GM19467 (cell line): ENCODE results near the gene OR51V1.
A peak's percentile ranks its signal among the peaks of the same experiment; 100 is the strongest.

Experiments used
- ATAC-seq: cut with Tn5 transposase; IDR thresholded peaks from one replicate; pipeline ENCODE4 v1.9.1; 2021; ENCODE audit warnings: mild to moderate bottlenecking, moderate library complexity; ENCODE audit not compliant: unreplicated experiment

OR51V1 gene

DNA sequence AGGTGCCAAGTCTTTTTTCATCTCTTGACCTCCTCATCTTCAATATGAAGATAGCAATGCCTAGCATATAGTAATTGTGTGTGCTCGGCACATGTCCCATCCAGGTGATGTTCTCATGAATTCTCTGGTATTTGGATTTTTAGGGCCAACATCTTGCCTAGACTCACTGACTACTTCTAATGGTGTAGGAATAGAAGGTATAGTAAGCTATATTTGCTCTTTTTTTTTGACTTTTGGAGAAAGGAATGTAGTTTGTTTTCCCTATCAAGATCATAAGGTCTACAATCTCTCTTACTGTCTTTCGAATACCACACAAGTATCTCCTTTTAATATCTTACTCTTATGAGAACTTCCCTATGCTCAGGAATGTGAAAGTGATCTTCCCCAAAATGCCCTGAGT, 30.6 kb upstream of the OR51V1 start:
- no peak for ATAC-seq

DNA sequence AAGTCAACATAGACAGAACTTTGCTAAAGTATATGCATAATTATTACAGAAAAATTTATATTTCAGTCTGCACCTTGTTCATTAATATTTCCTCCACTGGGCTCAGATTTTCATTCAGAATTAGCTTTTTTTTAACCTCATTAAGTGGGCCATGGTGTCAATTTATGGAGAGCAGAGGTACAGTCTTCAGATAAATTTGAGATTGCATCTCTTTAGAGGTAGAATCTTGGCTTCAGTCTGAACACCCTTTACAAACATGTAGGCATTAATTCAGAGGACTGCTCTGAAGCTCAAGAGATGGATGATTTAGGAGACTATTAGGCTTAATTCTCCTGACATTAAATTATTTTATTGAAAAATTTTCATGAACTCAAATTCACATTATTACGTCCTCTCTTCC, 29.8 kb upstream of the OR51V1 start:
- ATAC-seq: no peak

DNA sequence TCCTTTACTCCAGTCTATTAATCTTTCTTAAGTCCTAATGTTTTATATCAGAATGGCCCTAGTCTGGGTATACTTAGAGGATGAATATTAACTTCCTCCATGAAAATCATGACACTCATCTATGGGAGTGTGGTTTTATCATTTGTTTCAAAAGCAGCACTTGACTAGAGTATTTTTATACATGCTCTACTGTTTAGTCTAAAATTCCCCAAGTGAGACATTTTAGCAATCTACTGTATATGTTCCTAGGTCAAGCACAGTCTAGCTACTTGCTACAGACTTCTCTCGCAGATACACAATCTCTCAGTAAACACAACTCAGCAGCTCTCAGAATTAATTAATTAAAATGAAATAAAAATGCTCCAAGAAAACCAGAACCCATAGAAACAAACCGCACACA, 29.3 kb upstream of the OR51V1 start:
- ATAC-seq: no peak

DNA sequence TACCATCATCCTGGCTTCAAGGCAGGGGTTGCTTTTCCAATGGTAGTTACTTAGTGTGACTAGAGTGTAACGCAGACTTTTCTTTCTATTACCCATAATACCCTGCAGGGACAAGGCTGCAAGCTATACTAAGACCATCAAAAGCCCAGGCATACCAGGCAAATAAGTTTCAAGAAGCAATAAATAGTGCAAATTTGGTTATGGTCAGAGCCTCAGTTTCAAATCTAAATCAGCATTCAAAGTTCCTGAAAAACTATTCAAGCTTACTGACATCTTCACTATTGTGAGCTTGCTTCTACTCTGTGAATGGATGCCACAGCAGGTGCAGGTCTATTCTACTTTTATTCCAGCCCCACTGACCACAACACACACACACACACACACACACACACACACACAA, 28.9 kb upstream of the OR51V1 start:
- ATAC-seq: no peak

DNA sequence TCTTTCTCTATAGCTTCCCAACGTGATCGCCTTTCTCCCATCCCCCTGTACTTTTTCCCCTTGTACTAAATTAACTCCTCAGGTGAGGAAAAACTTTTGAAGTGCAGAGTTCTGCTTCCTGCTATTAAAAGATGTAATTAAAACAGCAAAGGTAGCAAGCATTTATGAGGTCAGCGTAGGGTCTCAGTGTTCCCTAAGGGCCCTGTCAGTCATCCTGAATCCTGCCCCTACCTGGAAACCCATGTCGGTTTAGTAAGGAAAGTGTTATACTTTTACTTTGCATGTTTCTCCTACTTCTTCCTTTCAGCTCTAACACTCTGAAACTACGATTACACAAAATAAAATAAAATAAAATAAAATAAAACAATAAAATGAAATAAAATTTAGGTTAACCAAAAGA, 27.6 kb upstream of the OR51V1 start:
- no peak for ATAC-seq

DNA sequence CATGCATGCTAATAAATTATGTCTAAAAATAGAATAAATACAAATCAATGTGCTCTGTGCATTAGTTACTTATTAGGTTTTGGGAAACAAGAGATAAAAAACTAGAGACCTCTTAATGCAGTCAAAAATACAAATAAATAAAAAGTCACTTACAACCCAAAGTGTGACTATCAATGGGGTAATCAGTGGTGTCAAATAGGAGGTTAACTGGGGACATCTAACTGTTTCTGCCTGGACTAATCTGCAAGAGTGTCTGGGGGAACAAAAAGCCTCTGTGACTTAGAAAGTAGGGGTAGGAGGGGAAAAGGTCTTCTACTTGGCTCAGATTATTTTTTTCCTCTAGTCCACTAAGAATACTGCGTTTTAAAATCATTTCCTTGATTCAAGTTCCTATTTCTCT, 27.2 kb upstream of the OR51V1 start:
- no peak for ATAC-seq

DNA sequence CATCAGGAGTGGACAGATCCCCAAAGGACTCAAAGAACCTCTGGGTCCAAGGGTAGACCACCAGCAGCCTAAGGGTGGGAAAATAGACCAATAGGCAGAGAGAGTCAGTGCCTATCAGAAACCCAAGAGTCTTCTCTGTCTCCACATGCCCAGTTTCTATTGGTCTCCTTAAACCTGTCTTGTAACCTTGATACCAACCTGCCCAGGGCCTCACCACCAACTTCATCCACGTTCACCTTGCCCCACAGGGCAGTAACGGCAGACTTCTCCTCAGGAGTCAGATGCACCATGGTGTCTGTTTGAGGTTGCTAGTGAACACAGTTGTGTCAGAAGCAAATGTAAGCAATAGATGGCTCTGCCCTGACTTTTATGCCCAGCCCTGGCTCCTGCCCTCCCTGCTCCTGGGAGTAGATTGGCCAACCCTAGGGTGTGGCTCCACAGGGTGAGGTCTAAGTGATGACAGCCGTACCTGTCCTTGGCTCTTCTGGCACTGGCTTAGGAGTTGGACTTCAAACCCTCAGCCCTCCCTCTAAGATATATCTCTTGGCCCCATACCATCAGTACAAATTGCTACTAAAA, 26.3 kb upstream of the OR51V1 start, which contains the start of gene HBB:
HBB (minus strand) TSS at position 340 of the 579 bp plus-strand sequence; CDS start at position 290, 50 bp downstream.
- no peak for ATAC-seq

DNA sequence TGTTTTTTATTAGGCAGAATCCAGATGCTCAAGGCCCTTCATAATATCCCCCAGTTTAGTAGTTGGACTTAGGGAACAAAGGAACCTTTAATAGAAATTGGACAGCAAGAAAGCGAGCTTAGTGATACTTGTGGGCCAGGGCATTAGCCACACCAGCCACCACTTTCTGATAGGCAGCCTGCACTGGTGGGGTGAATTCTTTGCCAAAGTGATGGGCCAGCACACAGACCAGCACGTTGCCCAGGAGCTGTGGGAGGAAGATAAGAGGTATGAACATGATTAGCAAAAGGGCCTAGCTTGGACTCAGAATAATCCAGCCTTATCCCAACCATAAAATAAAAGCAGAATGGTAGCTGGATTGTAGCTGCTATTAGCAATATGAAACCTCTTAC, 25.0 kb upstream of the OR51V1 start:
- ATAC-seq: no peak

DNA sequence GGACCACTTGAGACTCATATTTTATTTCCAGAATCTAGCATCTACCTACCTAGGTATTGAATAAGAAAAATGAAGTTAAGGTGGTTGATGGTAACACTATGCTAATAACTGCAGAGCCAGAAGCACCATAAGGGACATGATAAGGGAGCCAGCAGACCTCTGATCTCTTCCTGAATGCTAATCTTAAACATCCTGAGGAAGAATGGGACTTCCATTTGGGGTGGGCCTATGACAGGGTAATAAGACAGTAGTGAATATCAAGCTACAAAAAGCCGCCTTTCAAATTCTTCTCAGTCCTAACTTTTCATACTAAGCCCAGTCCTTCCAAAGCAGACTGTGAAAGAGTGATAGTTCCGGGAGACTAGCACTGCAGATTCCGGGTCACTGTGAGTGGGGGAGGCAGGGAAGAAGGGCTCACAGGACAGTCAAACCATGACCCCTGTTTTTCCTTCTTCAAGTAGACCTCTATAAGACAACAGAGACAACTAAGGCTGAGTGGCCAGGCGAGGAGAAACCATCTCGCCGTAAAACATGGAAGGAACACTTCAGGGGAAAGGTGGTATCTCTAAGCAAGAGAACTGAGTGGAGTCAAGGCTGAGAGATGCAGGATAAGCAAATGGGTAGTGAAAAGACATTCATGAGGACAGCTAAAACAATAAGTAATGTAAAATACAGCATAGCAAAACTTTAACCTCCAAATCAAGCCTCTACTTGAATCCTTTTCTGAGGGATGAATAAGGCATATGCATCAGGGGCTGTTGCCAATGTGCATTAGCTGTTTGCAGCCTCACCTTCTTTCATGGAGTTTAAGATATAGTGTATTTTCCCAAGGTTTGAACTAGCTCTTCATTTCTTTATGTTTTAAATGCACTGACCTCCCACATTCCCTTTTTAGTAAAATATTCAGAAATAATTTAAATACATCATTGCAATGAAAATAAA, 24.3 kb upstream of the OR51V1 start:
- no peak for ATAC-seq

DNA sequence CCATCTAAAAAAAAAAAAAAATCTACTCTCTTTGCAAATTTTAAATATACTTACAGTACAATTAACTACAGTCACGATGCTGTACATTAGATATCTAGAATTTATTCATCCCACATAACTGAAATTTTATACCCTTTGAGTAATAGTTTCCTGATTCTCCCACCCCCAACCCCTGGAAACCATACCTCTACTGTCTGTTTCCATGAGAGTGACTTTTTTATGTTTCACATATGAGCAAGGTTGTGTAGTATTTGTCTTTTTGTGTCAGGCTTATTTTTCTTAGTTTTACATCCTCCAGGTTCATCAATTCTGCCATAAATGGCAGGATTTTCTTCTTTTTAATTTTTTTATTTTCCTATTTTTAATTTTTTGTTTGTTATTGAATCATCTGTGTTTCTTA, 23.2 kb upstream of the OR51V1 start:
- ATAC-seq: no peak

DNA sequence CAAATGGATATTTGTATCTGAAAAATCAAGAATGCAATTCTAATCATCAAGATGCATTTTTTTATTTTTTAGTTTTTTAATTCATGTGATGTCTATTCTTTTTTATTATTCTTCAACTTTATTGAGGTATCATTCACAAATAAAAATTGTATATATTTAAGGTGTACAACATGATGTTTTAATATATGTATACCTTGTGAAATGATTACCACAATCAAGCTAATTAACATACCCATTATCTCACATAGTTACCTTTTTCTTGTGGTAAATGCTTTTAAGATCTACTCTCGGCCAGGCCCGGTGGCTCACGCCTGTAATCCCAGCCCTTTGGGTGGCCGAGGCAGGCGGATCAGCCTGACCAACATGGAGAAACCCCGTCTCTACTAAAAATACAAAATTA, 22.7 kb upstream of the OR51V1 start:
- ATAC-seq: no peak

DNA sequence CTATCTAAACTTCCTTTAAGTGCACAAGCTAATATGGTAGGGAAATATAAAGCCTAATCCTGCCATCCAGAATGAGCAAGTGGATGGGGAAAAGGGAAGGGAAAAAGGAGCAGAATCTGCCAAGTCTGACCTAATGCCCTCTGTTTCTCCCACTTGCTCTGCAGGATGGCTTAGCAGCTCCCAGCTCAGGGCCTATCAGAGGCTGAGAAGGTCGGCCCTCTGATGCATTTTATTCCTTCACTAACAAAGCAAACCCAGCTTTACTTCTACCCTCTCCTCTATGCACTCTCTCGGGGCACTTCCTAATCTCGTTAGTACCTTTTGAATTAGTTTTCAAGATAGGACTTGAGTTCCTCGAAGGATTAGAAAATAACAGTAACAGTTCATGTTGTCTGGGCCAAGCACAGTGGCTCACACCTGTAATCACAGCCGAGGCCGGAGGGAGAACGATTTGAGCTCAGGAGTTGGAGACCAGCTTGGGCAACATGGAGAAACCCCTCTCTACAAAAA, 9.9 kb upstream of the OR51V1 start:
- ATAC-seq: no peak

DNA sequence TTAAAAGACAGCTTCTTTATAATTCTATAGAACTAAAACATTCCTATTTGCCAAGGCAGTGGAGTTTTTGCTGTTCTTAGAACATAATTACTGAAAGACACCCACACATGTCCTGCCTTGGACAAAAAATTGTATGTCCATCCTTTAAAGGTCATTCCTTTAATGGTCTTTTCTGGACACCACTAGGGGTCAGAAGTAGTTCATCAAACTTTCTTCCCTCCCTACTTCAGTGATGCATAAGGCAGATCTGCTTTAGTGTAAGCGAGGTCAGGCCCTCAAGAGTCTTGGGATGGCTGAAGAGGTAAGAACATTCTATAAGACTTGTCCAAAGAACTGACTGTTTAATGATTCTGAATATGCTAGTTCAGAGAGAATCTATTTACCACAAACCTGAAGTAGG, 4.3 kb upstream of the OR51V1 start:
- peak; percentile 86 for ATAC-seq

DNA sequence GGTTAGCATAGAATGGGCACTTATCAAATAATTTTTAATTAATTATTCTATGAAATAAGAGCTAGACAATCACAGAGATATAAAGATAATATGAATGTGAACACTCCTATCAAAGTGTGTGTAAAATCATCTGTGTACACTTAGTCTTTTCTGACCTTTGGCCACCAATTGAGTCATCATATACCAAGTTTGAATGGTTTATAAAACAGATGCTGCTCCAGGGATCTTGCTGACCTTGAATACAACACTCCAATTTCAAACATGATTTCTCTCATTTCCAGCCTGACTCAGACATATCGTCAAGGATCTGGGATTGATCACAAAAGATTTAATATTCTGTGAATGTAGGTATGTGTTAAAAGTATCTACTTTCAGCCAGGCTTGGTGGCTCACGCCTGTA, 2.9 kb upstream of the OR51V1 start:
- no peak for ATAC-seq

DNA sequence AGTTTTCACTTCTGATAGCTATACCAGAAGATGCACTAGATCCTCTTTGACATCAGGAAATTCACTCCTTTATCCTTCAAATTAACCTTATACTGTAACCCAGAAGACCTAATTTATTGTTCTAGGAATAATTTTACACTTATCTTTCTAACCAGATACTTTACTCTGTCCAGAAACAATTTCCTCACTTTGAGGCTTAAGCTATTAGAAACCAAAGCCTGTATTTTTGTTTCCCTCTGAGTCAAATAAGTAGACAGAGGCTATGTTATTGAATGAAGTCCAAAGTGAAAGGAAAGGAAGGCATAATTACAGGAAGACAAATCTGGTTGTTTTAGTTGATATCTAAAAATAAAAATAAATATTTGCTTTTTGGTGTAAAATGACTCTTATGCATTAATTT, 2.2 kb downstream of the OR51V1 start:
- no peak for ATAC-seq

DNA sequence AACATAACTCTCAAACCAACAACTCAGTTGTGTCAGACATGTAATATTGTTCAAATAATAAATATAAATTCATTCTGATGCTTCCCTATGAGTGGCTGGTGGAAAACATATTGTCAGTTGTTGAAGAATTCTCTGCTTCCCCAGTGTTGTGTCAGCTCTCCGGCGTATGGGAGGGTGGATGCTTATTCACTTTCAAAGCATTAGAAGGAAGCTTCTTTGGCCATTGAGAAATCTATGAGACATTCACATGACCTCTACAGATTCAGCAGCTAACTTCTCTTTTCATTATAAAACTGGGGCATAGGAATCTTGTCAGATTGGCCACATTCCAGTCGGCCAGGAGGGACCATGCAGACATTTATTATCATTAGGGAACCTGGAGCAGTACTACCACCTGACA, 2.9 kb downstream of the OR51V1 start:
- no peak for ATAC-seq

DNA sequence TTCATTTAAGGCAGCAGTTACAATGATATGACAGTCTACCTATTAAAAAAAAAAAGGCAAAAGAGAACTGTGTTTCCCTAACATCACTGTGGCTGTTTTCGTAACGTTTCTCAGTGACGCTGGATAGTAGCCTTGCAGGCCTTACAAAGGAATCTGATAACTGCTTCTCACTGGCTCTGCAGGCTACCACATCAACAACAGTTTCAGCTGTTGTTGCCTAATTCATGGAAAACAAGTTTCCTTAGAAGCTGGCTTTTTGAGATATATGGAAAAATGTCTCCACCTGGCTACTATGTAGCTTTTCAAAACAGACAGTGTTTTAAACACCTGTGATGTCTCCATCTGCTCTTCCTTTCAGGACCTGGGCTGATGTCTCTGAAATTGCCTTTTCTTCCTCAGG, 3.8 kb downstream of the OR51V1 start:
- no peak for ATAC-seq

DNA sequence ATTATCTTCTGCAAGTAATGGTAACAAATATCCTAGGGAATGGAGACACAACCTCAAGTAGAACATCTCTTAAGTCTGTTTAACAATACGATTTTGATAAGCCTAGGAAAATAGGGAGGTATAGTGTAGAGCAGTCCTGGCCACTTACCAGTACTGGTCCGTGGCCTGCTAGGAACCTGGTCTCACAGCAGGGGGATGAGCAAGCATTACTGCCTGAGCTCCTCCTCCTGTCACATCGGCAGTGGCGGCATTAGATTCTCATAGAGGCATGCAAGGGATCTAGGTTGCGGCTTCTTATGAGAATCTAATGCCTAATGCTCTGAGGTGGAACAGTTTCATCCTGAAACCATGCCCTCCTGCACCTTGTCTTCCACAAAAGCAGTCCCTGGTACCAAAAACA, 4.4 kb downstream of the OR51V1 start:
- no peak for ATAC-seq

DNA sequence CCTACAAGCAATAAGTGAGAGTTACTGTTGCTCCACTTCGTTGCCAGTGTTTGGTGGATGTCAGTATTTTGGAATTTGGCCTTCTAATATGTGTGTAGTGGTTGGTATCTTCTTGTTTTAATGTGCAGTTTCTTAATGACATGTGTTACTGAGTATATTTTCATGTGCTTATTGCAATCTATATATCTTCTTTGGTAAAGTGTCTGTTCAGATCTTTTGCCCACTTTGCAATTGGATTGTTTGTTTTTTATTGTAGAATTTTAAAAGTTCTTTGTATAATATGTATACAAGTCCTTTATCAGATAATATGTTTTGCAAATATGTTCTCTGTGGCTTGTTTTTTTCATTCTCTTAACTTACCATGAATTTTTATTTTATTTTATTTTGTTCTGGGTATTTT, 7.7 kb downstream of the OR51V1 start:
- no peak for ATAC-seq

DNA sequence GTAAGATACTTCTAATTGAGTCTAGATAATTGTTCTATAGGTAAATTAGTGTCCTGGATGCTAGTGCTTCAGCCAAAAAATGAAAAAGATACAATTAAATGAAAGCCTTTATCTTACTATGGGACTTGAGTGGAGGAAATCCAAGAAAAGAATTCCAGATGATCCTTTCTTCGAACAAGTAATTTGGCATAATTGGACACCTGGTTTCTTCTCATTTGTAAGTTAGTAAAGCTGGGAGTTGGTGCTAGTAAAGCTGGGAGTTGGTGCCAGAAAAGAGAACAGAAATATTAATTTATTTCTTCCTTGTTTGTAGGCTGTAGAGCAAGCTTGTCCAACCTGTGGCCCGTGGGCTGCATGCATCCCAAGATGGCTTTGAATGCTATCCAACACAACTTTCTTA, 12.3 kb downstream of the OR51V1 start:
- no peak for ATAC-seq

DNA sequence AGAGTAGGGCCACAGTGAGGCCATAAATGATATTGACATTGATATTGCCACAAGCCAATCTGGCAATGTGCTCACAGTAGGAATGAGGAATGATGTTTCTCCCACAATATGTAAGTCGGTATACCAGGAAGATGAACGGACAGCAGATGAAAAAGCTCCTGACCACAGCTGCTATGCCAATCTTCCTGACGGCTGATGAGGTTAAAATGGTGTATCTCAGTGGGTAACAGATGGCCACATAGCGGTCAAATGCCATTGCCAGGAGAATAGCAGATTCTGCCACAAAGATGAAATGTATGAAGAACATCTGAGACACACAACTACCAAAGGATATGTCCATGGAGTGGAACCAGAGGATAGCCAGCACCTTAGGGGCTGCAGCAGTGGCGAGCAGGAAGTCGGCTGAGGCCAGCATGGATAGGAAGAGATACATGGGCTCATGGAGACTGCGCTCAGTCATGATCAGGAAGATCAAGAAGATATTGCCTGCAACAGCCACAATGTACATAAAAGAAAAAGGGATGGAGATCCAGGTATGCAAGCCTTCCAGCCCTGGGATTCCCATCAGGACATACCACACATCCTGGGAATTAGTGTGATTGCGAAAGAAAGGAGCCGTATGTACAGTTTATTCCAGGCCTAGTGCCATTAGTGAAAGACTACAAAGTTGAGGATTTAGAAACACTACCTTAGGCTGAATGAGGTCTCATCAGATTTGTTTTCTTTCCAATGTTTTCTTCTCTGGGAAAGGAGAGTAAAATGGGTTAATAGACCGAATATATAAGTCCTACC, 22.2 kb downstream of the OR51V1 start:
- ATAC-seq: no peak

DNA sequence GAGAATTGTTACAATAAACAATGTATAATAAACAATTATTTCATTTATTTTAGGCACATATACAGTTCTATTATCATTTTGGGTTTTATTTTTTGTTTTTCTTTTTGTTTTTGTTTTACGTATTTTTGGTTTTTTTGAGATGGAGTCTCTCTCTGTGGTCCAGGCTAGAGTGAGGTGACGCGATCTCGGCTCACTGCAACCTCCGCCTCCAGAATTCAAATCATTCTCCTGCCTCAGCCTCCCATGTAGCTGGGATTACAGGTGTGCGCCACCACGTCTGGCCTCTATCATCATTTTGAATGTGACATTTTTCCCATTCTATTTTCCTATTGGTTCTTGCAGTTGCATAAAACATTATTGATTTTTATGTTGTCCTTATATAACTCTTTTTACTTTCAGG, 25.5 kb downstream of the OR51V1 start:
- ATAC-seq: no peak
